ENCODE results near the gene OLFM2. TPM values are rescaled to one million over a fixed set of nuclear protein-coding genes. Genes with fewer than 3 reads are reported as not detected.

Gene OLFM2
- 10 to 100 TPM; 20.2 to 23.0 TPM for total RNA-seq

DNA sequence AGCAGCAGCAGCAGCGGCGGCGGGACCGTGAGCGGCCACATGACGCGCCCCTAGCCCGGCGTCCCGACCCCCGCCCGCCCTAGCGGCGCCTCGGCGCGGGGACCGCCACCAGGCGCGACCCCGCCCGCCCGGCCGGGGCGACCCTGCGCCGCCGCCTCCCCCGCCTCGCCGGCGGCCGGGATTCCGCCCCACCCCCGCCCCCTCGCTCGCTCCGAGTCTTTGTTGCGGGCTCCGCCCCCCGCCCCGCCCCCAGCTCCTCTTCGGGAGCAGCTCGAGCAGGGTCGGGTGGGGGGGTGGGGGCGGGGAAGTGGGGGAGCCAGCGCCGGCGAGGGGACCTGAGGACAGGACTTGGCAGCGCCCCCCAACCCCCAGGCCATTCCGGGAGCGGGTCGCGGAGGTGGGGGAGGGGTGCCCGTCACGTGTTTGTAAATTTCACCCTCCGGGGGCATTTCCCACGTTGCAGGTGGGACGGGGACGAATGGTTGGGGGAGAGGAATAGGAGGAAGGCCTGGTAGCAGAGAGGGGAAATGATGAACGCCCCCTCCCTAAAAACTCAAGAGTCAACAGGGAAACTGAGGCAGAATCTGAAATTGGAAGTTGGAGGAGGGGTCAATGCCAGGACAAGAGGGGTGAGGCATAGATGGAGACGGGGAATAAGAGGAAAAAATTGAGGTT lies at the start of gene OLFM2:
Gene OLFM2, minus strand, starts transcription at position 190 of the 675 bp plus-strand sequence. Its CDS starts 149 bp downstream, at position 41.

DNA sequence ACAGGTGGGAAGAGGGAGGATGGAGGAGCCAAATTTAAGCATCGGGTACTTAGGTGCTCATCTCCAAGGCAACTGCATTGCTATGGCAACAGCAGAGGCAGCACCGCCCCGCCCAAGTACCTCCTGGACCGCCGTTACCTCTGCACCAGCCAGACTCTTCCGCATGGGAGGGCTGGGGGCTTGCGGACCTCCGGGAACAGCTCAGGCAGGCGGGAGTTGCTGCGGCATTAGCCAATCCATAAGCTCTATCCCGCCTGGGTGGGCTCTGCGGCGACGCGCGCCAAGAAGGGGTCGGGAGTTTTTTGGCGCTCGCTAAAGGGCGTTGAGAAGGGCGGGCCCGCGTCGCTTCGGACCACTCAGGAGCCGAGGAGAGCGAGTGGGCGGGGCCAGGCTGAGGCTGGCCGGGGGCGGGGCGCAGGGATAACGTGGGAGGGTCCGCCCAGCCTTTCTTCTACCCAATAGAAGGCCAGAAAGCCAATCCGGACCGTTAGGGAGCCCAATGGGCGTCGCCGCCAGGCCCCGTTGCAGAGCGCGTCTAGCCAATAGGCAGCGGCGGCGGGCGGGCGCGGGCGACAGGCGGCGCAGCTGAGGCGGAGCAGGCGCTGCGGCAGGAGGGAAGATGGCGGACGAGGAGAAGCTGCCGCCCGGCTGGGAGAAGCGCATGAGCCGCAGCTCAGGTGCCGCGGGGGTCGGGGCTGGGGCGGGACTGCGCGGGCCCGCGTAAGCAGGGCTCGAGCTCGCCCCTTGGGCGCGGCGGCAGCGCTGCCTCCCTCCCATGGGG lies 101.4 kb downstream of the OLFM2 start, which contains the start of gene PIN1:
Gene PIN1, plus strand, starts transcription at position 593 of the 781 bp plus-strand sequence. Its CDS starts 27 bp downstream, at position 620.

DNA sequence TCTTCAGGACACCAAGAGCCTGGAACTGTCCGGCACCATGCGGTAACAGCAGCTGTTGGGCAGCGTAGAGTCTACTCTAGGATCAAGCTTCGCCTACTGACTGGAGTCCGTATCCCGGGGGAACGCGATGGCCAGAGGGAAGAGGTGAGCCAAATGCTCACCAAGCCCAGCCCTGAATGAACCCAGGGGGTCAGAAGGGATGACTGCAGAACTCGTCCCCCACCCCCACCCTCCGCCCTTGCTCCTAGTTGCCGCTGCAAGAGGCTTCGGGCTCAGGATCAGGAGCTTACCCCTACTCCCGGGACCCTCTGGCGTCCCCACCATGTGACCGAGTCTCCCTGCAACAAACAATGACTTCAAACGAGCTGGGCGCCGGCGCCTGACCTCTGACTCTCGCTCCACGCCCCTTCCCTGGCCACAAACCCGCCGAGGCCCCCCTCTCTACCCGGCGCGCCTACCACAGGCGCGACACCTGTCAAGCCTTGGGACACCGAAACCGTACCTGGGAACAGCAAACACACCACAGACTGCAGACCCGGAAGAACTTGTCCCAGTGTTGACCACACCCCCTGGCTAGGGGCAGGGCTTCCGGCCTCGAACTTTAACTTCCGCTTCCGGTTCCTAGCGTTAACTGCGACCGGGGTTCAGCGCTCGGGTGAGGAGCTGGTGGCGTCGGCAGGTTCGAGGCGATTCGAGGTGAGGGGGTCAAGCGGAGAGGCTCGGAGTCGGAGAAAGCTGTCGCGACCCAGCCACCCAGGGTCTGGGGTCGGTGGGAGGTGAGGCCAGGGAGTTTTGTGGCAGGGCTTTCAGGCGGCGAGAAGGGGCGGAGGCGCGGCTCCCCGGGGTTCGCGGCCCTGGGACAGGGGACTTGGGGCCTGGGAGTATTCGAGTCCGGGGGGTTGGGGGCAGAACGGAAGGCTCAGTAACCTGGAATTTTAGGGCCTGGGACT lies 108.8 kb downstream of the OLFM2 start, which contains the start of gene UBL5:
Gene UBL5, plus strand, starts transcription at position 630 of the 950 bp plus-strand sequence. CDS start 420 bp downstream, outside the sequence.

DNA sequence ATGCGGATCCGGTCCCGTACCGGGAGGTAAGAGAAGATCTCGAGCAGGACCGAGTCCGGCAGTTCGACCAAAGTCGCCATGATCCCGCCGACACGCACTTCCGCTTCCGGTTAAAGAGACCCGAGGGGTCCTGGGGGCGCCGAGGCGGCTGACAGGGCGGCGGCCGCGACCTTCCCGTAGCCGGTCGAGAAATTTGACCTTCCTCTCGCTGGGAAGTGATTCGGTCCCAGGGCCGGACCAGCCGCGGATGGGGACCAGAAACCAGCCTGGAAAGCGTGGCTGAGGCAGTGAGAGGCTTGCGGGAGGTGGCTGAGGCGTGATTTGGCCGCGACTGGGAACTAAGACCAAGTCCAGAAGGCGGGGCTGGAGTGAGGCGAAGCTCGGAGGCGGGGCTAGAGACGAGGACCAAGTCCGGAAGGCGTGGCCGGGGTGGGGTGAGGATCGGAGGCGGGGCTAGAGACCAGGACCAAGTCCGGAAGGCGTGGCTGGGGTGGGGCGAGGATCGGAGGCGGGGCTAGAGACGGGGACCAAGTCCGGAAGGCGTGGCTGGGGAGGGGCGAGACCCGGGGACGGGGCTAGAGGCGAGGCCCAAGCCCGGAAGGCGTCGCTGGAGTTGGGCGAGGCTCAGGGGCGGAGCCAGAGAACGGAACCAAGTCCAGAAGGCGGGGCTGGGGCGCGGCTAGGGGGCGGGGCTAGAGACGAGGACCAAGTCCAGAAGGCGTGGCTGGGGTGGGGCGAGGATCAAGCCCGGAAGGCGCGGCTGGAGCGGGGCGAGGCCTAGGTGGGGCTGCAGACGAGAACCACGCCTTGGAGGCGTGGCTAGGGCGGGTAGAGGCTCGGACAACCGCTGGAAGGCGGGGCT lies 117.3 kb downstream of the OLFM2 start, which contains the start of gene FBXL12:
Gene FBXL12, minus strand, starts transcription at position 346 of the 862 bp plus-strand sequence. Its CDS starts 266 bp downstream, at position 80.

Other genes with a start within 250 kb of the OLFM2 start
- gene ZNF846, start 167.8 kb downstream of the OLFM2 start, total RNA-seq = 10 to 100 TPM in 1 of 2 experiments, 1 to 10 TPM in 1; 8.7 to 11.2 TPM
- gene FBXL12, start 117.4 kb downstream of the OLFM2 start, total RNA-seq = 10 to 100 TPM; 24.4 to 27.6 TPM
- gene UBL5, start 108.6 kb downstream of the OLFM2 start, total RNA-seq = 100 to 1,000 TPM; 296 to 302 TPM
- 10 to 100 TPM; 79.7 to 83.8 TPM for gene PIN1, start 101.2 kb downstream of the OLFM2 start, total RNA-seq
- gene COL5A3, start 74.0 kb upstream of the OLFM2 start, total RNA-seq = under 1 TPM in 1 of 2 experiments, not detected in 1; 0.03 TPM
- not detected for gene RDH8, start 77.0 kb upstream of the OLFM2 start, total RNA-seq
- 10 to 100 TPM; 68.9 to 71.2 TPM for gene SHFL, start 149.8 kb upstream of the OLFM2 start, total RNA-seq
- gene ANGPTL6, start 166.2 kb upstream of the OLFM2 start, total RNA-seq = 1 to 10 TPM; 1.8 to 2.3 TPM
- 10 to 100 TPM; 91.9 TPM for gene PPAN, start 169.8 kb upstream of the OLFM2 start, total RNA-seq
- gene P2RY11, start 175.2 kb upstream of the OLFM2 start, total RNA-seq = 10 to 100 TPM; 38.7 to 40.5 TPM
- 100 to 1,000 TPM; 259 to 263 TPM for gene EIF3G, start 183.4 kb upstream of the OLFM2 start, total RNA-seq

Measured in activated naive CD4-positive, alpha-beta T cell treated with anti-CD3 and anti-CD28 coated beads, Interleukin-2, amount 10 ng/mL, durations not matched to agents 5 hours and 36 hours (primary cell).